Measurements from ENCODE around the gene DHX36.

DNA sequence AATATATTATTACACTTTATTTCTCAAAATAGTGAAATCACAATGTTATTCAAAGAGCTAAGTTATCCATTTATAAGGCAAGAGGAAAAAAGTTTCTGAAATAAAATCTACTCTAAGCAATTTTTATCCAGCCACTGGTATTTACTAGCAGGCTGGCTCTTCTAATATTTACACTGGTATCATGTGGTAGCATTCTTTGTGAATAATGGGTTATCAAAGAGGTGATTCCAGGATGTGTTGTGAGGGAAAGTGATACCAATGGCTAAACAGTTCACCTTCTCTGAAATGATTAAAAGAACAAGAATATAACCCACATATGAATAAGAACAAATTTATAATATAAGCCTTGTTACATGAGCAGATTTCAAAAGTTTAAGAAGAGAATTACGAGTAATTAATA lies 44.1 kb downstream of the DHX36 start:
- TF ChIP-seq TAF1 (IDR thresholded peaks at IDR 0.05; ENCODE audit: borderline replicate concordance, insufficient read depth, low read length) (no peak), SIN3A (IDR thresholded peaks at IDR 0.05; ENCODE audit: borderline replicate concordance, insufficient read depth, low read length) (no peak), POLR2AphosphoS5 (IDR thresholded peaks at IDR 0.05; ENCODE audit: low read depth, low read length) (no peak)
- TF ChIP-seq, protein P1, sequence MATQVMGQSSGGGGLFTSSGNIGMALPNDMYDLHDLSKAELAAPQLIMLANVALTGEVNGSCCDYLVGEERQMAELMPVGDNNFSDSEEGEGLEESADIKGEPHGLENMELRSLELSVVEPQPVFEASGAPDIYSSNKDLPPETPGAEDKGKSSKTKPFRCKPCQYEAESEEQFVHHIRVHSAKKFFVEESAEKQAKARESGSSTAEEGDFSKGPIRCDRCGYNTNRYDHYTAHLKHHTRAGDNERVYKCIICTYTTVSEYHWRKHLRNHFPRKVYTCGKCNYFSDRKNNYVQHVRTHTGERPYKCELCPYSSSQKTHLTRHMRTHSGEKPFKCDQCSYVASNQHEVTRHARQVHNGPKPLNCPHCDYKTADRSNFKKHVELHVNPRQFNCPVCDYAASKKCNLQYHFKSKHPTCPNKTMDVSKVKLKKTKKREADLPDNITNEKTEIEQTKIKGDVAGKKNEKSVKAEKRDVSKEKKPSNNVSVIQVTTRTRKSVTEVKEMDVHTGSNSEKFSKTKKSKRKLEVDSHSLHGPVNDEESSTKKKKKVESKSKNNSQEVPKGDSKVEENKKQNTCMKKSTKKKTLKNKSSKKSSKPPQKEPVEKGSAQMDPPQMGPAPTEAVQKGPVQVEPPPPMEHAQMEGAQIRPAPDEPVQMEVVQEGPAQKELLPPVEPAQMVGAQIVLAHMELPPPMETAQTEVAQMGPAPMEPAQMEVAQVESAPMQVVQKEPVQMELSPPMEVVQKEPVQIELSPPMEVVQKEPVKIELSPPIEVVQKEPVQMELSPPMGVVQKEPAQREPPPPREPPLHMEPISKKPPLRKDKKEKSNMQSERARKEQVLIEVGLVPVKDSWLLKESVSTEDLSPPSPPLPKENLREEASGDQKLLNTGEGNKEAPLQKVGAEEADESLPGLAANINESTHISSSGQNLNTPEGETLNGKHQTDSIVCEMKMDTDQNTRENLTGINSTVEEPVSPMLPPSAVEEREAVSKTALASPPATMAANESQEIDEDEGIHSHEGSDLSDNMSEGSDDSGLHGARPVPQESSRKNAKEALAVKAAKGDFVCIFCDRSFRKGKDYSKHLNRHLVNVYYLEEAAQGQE (IDR thresholded peaks at IDR 0.05; ENCODE audit: insufficient read depth in 1 of 2, low read depth in 2 of 2, low read length in 2 of 2), result no peak
